OCI-LY1 (cell line): ENCODE measurements around the gene ATP8A1.

ENCODE experiments used
- H2AFZ ChIP-seq: fragments of 200-600 bp; sonication (generic), shearing (Covaris generic); 2 replicates; pipeline ENCODE4 v1.6.0; 2014; ENCODE audit warnings: antibody characterized with exemption, mild to moderate bottlenecking, low read length
- H3F3A ChIP-seq: fragments of 200-600 bp; sonication (generic), shearing (Covaris generic); 2 replicates; pipeline ENCODE4 v1.6.0; 2014; ENCODE audit warnings: mild to moderate bottlenecking, antibody characterized with exemption, low read length, moderate library complexity; ENCODE audit not compliant: insufficient read depth
- H3K27ac ChIP-seq: fragments of 200-600 bp; sonication (generic); 2 replicates; pipeline ENCODE4 v1.5.1; 2014; ENCODE audit warnings: low read length, mixed run types, mild to moderate bottlenecking, low read depth; ENCODE audit not compliant: poor library complexity, severe bottlenecking
- H3K27me3 ChIP-seq: fragments of 200-600 bp; sonication (generic); 2 replicates; pipeline ENCODE4 v1.6.0; 2014; ENCODE audit warnings: antibody characterized with exemption, mild to moderate bottlenecking, low read length, moderate library complexity; ENCODE audit not compliant: insufficient read depth
- H3K36me3 ChIP-seq: fragments of 200-600 bp; sonication (generic); 2 replicates; pipeline ENCODE4 v1.6.1; 2014; ENCODE audit warnings: mild to moderate bottlenecking, antibody characterized with exemption, low read length, moderate library complexity, mixed read lengths; ENCODE audit not compliant: insufficient read depth
- H3K4me1 ChIP-seq: fragments of 200-600 bp; sonication (generic); 2 replicates; pipeline ENCODE4 v1.5.1; 2014; ENCODE audit warnings: mild to moderate bottlenecking, low read length, moderate library complexity; ENCODE audit not compliant: insufficient read depth, severe bottlenecking
- H3K4me2 ChIP-seq: fragments of 200-600 bp; sonication (generic), shearing (Covaris generic); 2 replicates; pipeline ENCODE4 v1.6.1; 2014; ENCODE audit warnings: low read length
- H3K4me3 ChIP-seq: fragments of 200-600 bp; sonication (generic); 2 replicates; pipeline ENCODE4 v1.5.1; 2014; ENCODE audit warnings: low read length, low read depth, mild to moderate bottlenecking, mixed read lengths; ENCODE audit not compliant: poor library complexity, severe bottlenecking
- H3K79me2 ChIP-seq: fragments of 200-600 bp; shearing (Covaris generic); 2 replicates; pipeline ENCODE4 v1.6.1; 2016; ENCODE audit warnings: mixed run types, low read length, mixed read lengths; ENCODE audit not compliant: insufficient read depth
- H3K9ac ChIP-seq: fragments of 200-600 bp; sonication (generic), shearing (Covaris generic); 2 replicates; pipeline ENCODE4 v1.6.1; 2014; ENCODE audit warnings: mild to moderate bottlenecking, low read length, mixed read lengths
- H3K9me2 ChIP-seq: fragments of 200-600 bp; sonication (generic), shearing (Covaris generic); 2 replicates; pipeline ENCODE4 v1.6.1; 2014; ENCODE audit warnings: low read depth, mild to moderate bottlenecking, low read length, mixed read lengths
- H3K9me3 ChIP-seq: fragments of 200-600 bp; shearing (Covaris generic); 2 replicates; pipeline ENCODE4 v1.6.1; 2014; ENCODE audit warnings: low read length, mixed read lengths
- H4K20me1 ChIP-seq: fragments of 200-600 bp; sonication (generic), shearing (Covaris generic); 2 replicates; pipeline ENCODE4 v1.6.0; 2016; ENCODE audit warnings: mild to moderate bottlenecking, low read length; ENCODE audit not compliant: insufficient read depth
- EZH2 ChIP-seq: fragments of 200-600 bp; sonication (generic), shearing (Covaris generic); IDR thresholded peaks from 2 replicates; pipeline ENCODE4 v1.8.0; 2017; ENCODE audit warnings: borderline replicate concordance, mixed run types, mild to moderate bottlenecking, antibody characterized with exemption, low read length, moderate library complexity, mixed read lengths
- TF ChIP-seq, protein P1 (sequence below): fragments of 200-600 bp; sonication (generic), shearing (Covaris generic); IDR thresholded peaks from 2 replicates; pipeline ENCODE4 v1.5.1; 2017; ENCODE audit warnings: mild to moderate bottlenecking, antibody characterized with exemption, low read length, moderate library complexity, mixed read lengths

Gene ATP8A1

DNA sequence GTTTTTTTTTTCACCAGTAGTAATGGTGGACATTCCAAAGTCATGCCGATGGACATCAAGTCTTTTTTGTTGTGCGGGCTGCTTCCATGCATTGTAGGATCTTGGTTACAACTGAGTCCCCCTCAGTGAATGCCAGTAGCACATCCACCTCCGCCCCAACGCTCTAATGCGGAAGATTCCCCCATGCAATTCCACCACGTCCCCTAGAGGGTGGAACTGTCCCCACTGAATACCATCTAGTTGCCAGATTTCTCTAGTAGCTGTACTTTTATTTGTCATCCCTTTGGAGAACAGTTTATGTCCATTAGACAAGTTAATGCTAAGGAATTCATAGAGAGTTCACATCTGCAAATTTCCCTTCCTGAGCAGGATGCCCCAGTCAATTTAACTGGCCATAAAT is 252.9 kb downstream of the ATP8A1 start:
- Histone ChIP-seq H3F3A (no peaks in the 10 kb centered on the region), H3K9ac (no peak overlapping the region), H3K4me3 (no peak overlapping the region), H2AFZ (no peak overlapping the region), H3K79me2 (no peaks in the 10 kb centered on the region), H3K4me1 (no peaks in the 10 kb centered on the region), H3K36me3 (no peaks in the 10 kb centered on the region), H3K4me2 (no peak overlapping the region), H3K27me3 (peaks cover 5% of the 10 kb centered on the region; the same call in 1 of the 2 replicates), H3K9me2 (no peaks in the 10 kb centered on the region), H3K27ac (no peak overlapping the region), H4K20me1 (no peaks in the 10 kb centered on the region), H3K9me3 (no peaks in the 10 kb centered on the region)
- TF ChIP-seq EZH2, result no peak
- TF ChIP-seq, protein P1, sequence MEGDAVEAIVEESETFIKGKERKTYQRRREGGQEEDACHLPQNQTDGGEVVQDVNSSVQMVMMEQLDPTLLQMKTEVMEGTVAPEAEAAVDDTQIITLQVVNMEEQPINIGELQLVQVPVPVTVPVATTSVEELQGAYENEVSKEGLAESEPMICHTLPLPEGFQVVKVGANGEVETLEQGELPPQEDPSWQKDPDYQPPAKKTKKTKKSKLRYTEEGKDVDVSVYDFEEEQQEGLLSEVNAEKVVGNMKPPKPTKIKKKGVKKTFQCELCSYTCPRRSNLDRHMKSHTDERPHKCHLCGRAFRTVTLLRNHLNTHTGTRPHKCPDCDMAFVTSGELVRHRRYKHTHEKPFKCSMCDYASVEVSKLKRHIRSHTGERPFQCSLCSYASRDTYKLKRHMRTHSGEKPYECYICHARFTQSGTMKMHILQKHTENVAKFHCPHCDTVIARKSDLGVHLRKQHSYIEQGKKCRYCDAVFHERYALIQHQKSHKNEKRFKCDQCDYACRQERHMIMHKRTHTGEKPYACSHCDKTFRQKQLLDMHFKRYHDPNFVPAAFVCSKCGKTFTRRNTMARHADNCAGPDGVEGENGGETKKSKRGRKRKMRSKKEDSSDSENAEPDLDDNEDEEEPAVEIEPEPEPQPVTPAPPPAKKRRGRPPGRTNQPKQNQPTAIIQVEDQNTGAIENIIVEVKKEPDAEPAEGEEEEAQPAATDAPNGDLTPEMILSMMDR, result peak; percentile 15; the same call in 1 of the 2 replicates

DNA sequence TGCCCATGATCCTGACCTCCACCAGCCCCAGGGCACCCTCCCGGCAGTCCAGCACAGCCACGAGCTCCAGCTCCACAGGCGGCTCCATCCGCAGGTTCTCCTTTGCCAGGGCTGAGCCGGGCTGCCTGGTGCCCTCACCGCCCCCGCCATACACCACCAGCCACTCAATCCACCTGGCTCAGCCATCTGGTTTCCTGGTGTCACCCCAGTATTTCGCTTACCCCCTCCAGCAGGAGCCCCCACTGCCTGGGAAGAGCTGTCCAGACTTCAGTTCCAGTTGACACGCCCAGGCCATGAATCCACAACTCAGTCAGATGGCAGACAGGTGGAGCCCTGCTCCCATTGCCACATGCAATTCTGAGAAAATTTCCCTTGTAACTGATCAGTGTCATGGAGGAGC is 255.7 kb downstream of the ATP8A1 start:
- Histone ChIP-seq H3K4me3 (no peak overlapping the region), H3K27ac (no peak overlapping the region), H4K20me1 (no peaks in the 10 kb centered on the region), H3K9me3 (no peaks in the 10 kb centered on the region), H3K9ac (no peak overlapping the region), H3K79me2 (no peaks in the 10 kb centered on the region), H3K27me3 (peaks cover 9% of the 10 kb centered on the region; the same call in 1 of the 2 replicates), H3K4me2 (no peak overlapping the region), H3K36me3 (no peaks in the 10 kb centered on the region), H3F3A (no peaks in the 10 kb centered on the region), H3K4me1 (peaks cover 26% of the 10 kb centered on the region), H3K9me2 (no peaks in the 10 kb centered on the region), H2AFZ (no peak overlapping the region)
- TF ChIP-seq, protein P1, result no peak
- TF ChIP-seq EZH2, result no peak

- Histone ChIP-seq H3F3A (no peaks in the 10 kb centered on the region), H3K79me2 (no peaks in the 10 kb centered on the region), H3K9me3 (no peaks in the 10 kb centered on the region), H3K9ac (no peak overlapping the region), H3K4me3 (no peak overlapping the region), H3K4me1 (peaks cover 26% of the 10 kb centered on the region), H3K4me2 (no peak overlapping the region), H3K36me3 (no peaks in the 10 kb centered on the region), H3K9me2 (no peaks in the 10 kb centered on the region), H2AFZ (no peak overlapping the region), H4K20me1 (no peaks in the 10 kb centered on the region), H3K27ac (no peak overlapping the region), H3K27me3 (peaks cover 9% of the 10 kb centered on the region; the same call in 1 of the 2 replicates)
- TF ChIP-seq, protein P1, result no peak
- TF ChIP-seq EZH2, result no peak
Observed at GRCh38 chr4:42399393-42399792, 257.5 kb downstream of the ATP8A1 start.
